ENCODE results near the gene SYNE1.

The SYNE1 gene

GRCh38 chr6:152404936-152405595 lies 232.1 kb downstream of the SYNE1 start:
- Histone ChIP-seq H3K4me1 (ENCODE audit: control insufficient read depth, insufficient read depth, low read length) (no peaks in the 10 kb centered on the region), H3K4me3 (ENCODE audit: insufficient read depth, low read depth, low read length) (no peak overlapping the region), H3K27ac (ENCODE audit: insufficient read depth, low read depth, low read length, poor library complexity, severe bottlenecking) (no peak overlapping the region), H3K27me3 (ENCODE audit: control insufficient read depth, insufficient read depth, low read length, poor library complexity, severe bottlenecking) (no peaks in the 10 kb centered on the region), H3K36me3 (ENCODE audit: control insufficient read depth, insufficient read depth, low read length) (no peaks in the 10 kb centered on the region), H3K9me3 (ENCODE audit: control insufficient read depth, low read length) (no peaks in the 10 kb centered on the region)
- 85 to 93% methylated on average over 6 of the region's 6 CpGs for WGBS, 2 experiments

- H3K4me3 ChIP-seq (ENCODE audit: insufficient read depth, low read depth, low read length): no peak overlapping the region
- H3K9me3 ChIP-seq (ENCODE audit: control insufficient read depth, low read length): no peaks in the 10 kb centered on the region
- H3K4me1 ChIP-seq (ENCODE audit: control insufficient read depth, insufficient read depth, low read length): no peaks in the 10 kb centered on the region
- H3K36me3 ChIP-seq (ENCODE audit: control insufficient read depth, insufficient read depth, low read length): no peaks in the 10 kb centered on the region
- H3K27ac ChIP-seq (ENCODE audit: insufficient read depth, low read depth, low read length, poor library complexity, severe bottlenecking): no peak overlapping the region
- H3K27me3 ChIP-seq (ENCODE audit: control insufficient read depth, insufficient read depth, low read length, poor library complexity, severe bottlenecking): no peaks in the 10 kb centered on the region
- 94 to 96% methylated on average over 3 to 4 of the region's 6 CpGs for WGBS, 2 experiments
Measured at GRCh38 chr6:152404086-152404857, 232.9 kb downstream of the SYNE1 start.

- H3K27ac ChIP-seq (ENCODE audit: insufficient read depth, low read depth, low read length, poor library complexity, severe bottlenecking): no peak overlapping the region
- no peaks in the 10 kb centered on the region for H3K4me1 ChIP-seq (ENCODE audit: control insufficient read depth, insufficient read depth, low read length)
- WGBS, 2 experiments: 66 to 79% methylated on average over 2 of the region's 2 CpGs
- H3K4me3 ChIP-seq (ENCODE audit: insufficient read depth, low read depth, low read length): no peak overlapping the region
- no peaks in the 10 kb centered on the region for H3K9me3 ChIP-seq (ENCODE audit: control insufficient read depth, low read length)
- H3K36me3 ChIP-seq (ENCODE audit: control insufficient read depth, insufficient read depth, low read length): no peaks in the 10 kb centered on the region
- no peaks in the 10 kb centered on the region for H3K27me3 ChIP-seq (ENCODE audit: control insufficient read depth, insufficient read depth, low read length, poor library complexity, severe bottlenecking)
Measured at GRCh38 chr6:152402791-152403190, 234.4 kb downstream of the SYNE1 start.

- Histone ChIP-seq H3K4me3 (ENCODE audit: insufficient read depth, low read depth, low read length) (no peak overlapping the region), H3K9me3 (ENCODE audit: control insufficient read depth, low read length) (no peaks in the 10 kb centered on the region), H3K36me3 (ENCODE audit: control insufficient read depth, insufficient read depth, low read length) (no peaks in the 10 kb centered on the region), H3K4me1 (ENCODE audit: control insufficient read depth, insufficient read depth, low read length) (no peaks in the 10 kb centered on the region), H3K27ac (ENCODE audit: insufficient read depth, low read depth, low read length, poor library complexity, severe bottlenecking) (no peak overlapping the region), H3K27me3 (ENCODE audit: control insufficient read depth, insufficient read depth, low read length, poor library complexity, severe bottlenecking) (no peaks in the 10 kb centered on the region)
- WGBS, 2 experiments: 89 to 90% methylated on average over 3 of the region's 3 CpGs
Measured at GRCh38 chr6:152401978-152402377, 235.2 kb downstream of the SYNE1 start.

- no peaks in the 10 kb centered on the region for H3K27me3 ChIP-seq (ENCODE audit: control insufficient read depth, insufficient read depth, low read length, poor library complexity, severe bottlenecking)
- WGBS, 2 experiments: 96 to 97% methylated on average over 5 of the region's 5 CpGs
- no peak overlapping the region for H3K4me3 ChIP-seq (ENCODE audit: insufficient read depth, low read depth, low read length)
- H3K36me3 ChIP-seq (ENCODE audit: control insufficient read depth, insufficient read depth, low read length): no peaks in the 10 kb centered on the region
- no peaks in the 10 kb centered on the region for H3K4me1 ChIP-seq (ENCODE audit: control insufficient read depth, insufficient read depth, low read length)
- H3K9me3 ChIP-seq (ENCODE audit: control insufficient read depth, low read length): no peaks in the 10 kb centered on the region
- H3K27ac ChIP-seq (ENCODE audit: insufficient read depth, low read depth, low read length, poor library complexity, severe bottlenecking): no peak overlapping the region
Measured at GRCh38 chr6:152399399-152399798, 237.8 kb downstream of the SYNE1 start.

- Histone ChIP-seq H3K9me3 (ENCODE audit: control insufficient read depth, low read length) (no peaks in the 10 kb centered on the region), H3K36me3 (ENCODE audit: control insufficient read depth, insufficient read depth, low read length) (no peaks in the 10 kb centered on the region), H3K27me3 (ENCODE audit: control insufficient read depth, insufficient read depth, low read length, poor library complexity, severe bottlenecking) (no peaks in the 10 kb centered on the region), H3K4me1 (ENCODE audit: control insufficient read depth, insufficient read depth, low read length) (no peaks in the 10 kb centered on the region), H3K27ac (ENCODE audit: insufficient read depth, low read depth, low read length, poor library complexity, severe bottlenecking) (no peak overlapping the region), H3K4me3 (ENCODE audit: insufficient read depth, low read depth, low read length) (no peak overlapping the region)
Measured at GRCh38 chr6:152398993-152399392, 238.2 kb downstream of the SYNE1 start.

- H3K27me3 ChIP-seq (ENCODE audit: control insufficient read depth, insufficient read depth, low read length, poor library complexity, severe bottlenecking): no peaks in the 10 kb centered on the region
- no peak overlapping the region for H3K27ac ChIP-seq (ENCODE audit: insufficient read depth, low read depth, low read length, poor library complexity, severe bottlenecking)
- H3K36me3 ChIP-seq (ENCODE audit: control insufficient read depth, insufficient read depth, low read length): no peaks in the 10 kb centered on the region
- WGBS, 2 experiments: 98 to 100% methylated on average over 3 of the region's 3 CpGs
- H3K4me3 ChIP-seq (ENCODE audit: insufficient read depth, low read depth, low read length): no peak overlapping the region
- no peaks in the 10 kb centered on the region for H3K9me3 ChIP-seq (ENCODE audit: control insufficient read depth, low read length)
- H3K4me1 ChIP-seq (ENCODE audit: control insufficient read depth, insufficient read depth, low read length): no peaks in the 10 kb centered on the region
Measured at GRCh38 chr6:152398316-152398715, 238.8 kb downstream of the SYNE1 start.

GRCh38 chr6:152394303-152394702 lies 242.9 kb downstream of the SYNE1 start:
- WGBS, 2 experiments: 79 to 80% methylated on average over 1 of the region's 1 CpG
- Histone ChIP-seq H3K27me3 (ENCODE audit: control insufficient read depth, insufficient read depth, low read length, poor library complexity, severe bottlenecking) (no peaks in the 10 kb centered on the region), H3K4me3 (ENCODE audit: insufficient read depth, low read depth, low read length) (no peak overlapping the region), H3K9me3 (ENCODE audit: control insufficient read depth, low read length) (no peaks in the 10 kb centered on the region), H3K27ac (ENCODE audit: insufficient read depth, low read depth, low read length, poor library complexity, severe bottlenecking) (no peak overlapping the region), H3K36me3 (ENCODE audit: control insufficient read depth, insufficient read depth, low read length) (no peaks in the 10 kb centered on the region), H3K4me1 (ENCODE audit: control insufficient read depth, insufficient read depth, low read length) (no peaks in the 10 kb centered on the region)

- Histone ChIP-seq H3K36me3 (ENCODE audit: control insufficient read depth, insufficient read depth, low read length) (no peaks in the 10 kb centered on the region), H3K9me3 (ENCODE audit: control insufficient read depth, low read length) (no peaks in the 10 kb centered on the region), H3K4me3 (ENCODE audit: insufficient read depth, low read depth, low read length) (no peak overlapping the region), H3K27ac (ENCODE audit: insufficient read depth, low read depth, low read length, poor library complexity, severe bottlenecking) (no peak overlapping the region), H3K4me1 (ENCODE audit: control insufficient read depth, insufficient read depth, low read length) (no peaks in the 10 kb centered on the region), H3K27me3 (ENCODE audit: control insufficient read depth, insufficient read depth, low read length, poor library complexity, severe bottlenecking) (no peaks in the 10 kb centered on the region)
- 91% methylated on average over 6 of the region's 6 CpGs for WGBS, 2 experiments
Measured at GRCh38 chr6:152391179-152391880, 245.8 kb downstream of the SYNE1 start.

- 89 to 98% methylated on average over 5 to 6 of the region's 6 CpGs for WGBS, 2 experiments
- Histone ChIP-seq H3K27ac (ENCODE audit: insufficient read depth, low read depth, low read length, poor library complexity, severe bottlenecking) (no peak overlapping the region), H3K27me3 (ENCODE audit: control insufficient read depth, insufficient read depth, low read length, poor library complexity, severe bottlenecking) (no peaks in the 10 kb centered on the region), H3K4me3 (ENCODE audit: insufficient read depth, low read depth, low read length) (no peak overlapping the region), H3K9me3 (ENCODE audit: control insufficient read depth, low read length) (no peaks in the 10 kb centered on the region), H3K4me1 (ENCODE audit: control insufficient read depth, insufficient read depth, low read length) (no peaks in the 10 kb centered on the region), H3K36me3 (ENCODE audit: control insufficient read depth, insufficient read depth, low read length) (no peaks in the 10 kb centered on the region)
Measured at GRCh38 chr6:152387091-152387490, 250.1 kb downstream of the SYNE1 start.
